ENCODE data around the gene ARID1A.

DNA sequence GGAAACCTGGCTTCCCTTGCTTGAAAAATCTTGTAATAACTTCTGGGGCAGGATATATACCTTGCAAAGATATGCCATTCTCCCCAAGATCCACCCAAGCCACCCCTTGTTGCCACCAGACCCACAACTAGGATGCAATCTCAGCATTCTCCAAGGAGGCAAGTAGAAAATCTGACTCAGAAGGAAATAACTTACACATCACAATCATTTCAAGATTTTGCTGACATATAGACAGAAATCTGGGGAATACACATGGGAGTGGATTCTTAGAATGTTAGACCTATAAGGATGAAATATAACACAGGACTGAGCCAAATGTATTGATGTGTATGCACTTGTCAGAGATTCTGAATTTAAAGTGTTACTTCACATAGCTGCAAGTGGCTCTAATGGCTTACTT is 115.9 kb downstream of the ARID1A start:
- TF ChIP-seq, protein P1, sequence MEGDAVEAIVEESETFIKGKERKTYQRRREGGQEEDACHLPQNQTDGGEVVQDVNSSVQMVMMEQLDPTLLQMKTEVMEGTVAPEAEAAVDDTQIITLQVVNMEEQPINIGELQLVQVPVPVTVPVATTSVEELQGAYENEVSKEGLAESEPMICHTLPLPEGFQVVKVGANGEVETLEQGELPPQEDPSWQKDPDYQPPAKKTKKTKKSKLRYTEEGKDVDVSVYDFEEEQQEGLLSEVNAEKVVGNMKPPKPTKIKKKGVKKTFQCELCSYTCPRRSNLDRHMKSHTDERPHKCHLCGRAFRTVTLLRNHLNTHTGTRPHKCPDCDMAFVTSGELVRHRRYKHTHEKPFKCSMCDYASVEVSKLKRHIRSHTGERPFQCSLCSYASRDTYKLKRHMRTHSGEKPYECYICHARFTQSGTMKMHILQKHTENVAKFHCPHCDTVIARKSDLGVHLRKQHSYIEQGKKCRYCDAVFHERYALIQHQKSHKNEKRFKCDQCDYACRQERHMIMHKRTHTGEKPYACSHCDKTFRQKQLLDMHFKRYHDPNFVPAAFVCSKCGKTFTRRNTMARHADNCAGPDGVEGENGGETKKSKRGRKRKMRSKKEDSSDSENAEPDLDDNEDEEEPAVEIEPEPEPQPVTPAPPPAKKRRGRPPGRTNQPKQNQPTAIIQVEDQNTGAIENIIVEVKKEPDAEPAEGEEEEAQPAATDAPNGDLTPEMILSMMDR (IDR thresholded peaks at IDR 0.05): no peak
- TF ChIP-seq POLR2A (IDR thresholded peaks at IDR 0.05): no peak

Measured in uterus (tissue), 2 donors.